HAP-1 (cell line): ENCODE measurements around the gene CST11.

ENCODE experiments used
- DNase-seq, 2 experiments: peaks; one replicate each; pipeline ENCODE4 v3.0.0-alpha.2; 2016 to 2020; ENCODE audit warnings: low spot score in 2 of 2
- H3K27me3 ChIP-seq: fragments of 250-450 bp; sonication (Bioruptor Pico); 2 replicates; pipeline ENCODE4 v1.5.1; 2020; ENCODE audit warnings: low read depth, mild to moderate bottlenecking, moderate library complexity
- H3K36me3 ChIP-seq: fragments of 250-450 bp; sonication (Bioruptor Pico); replicated peaks from 2 replicates; pipeline ENCODE4 v1.5.1; 2020; ENCODE audit warnings: mild to moderate bottlenecking
- H3K4me1 ChIP-seq: fragments of 250-450 bp; sonication (Bioruptor Pico); 2 replicates; pipeline ENCODE4 v1.5.1; 2020; ENCODE audit warnings: mild to moderate bottlenecking
- H3K4me3 ChIP-seq: fragments of 250-450 bp; sonication (Bioruptor Pico); 2 replicates; pipeline ENCODE4 v1.5.1; 2020; ENCODE audit warnings: mild to moderate bottlenecking, moderate library complexity
- H3K9me3 ChIP-seq: fragments of 250-450 bp; sonication (Bioruptor Pico); 2 replicates; pipeline ENCODE4 v1.5.1; 2020; ENCODE audit warnings: mild to moderate bottlenecking, moderate library complexity
- in situ Hi-C: fragments of 300-500 bp; cut with MboI; formaldehyde crosslinking; loops from 3 replicates; pipeline ENCODE4 v1.14.3; 2020; ENCODE audit warnings: low sequenced_read_pairs, inconsistent platforms, mixed read lengths

CST11 gene

GRCh38 chr20:23420943-23421931, 31.4 kb downstream of the CST11 start, which contains the start of gene NAPB:
NAPB (minus strand) TSS chr20:23421488; CDS start chr20:23421402, 86 bp downstream.
- Histone ChIP-seq H3K4me1 (peaks cover 22% of the 10 kb centered on the region), H3K9me3 (no peaks in the 10 kb centered on the region), H3K4me3 (peak within 1 kb of the TSS; percentile 88), H3K36me3 (no peaks in the 10 kb centered on the region), H3K27me3 (no peaks in the 10 kb centered on the region)
- DNase-seq = peak; percentile 92 to 96
- in situ Hi-C loops = no loop called here

GRCh38 chr20:23419995-23420901, 32.4 kb downstream of the CST11 start:
- Histone ChIP-seq H3K9me3 (no peaks in the 10 kb centered on the region), H3K4me3 (peak overlapping the region; percentile 88), H3K27me3 (no peaks in the 10 kb centered on the region), H3K4me1 (peaks cover 26% of the 10 kb centered on the region), H3K36me3 (no peaks in the 10 kb centered on the region)
- peak; percentile 20 to 28 for DNase-seq
- in situ Hi-C loops = no loop called here

DNA sequence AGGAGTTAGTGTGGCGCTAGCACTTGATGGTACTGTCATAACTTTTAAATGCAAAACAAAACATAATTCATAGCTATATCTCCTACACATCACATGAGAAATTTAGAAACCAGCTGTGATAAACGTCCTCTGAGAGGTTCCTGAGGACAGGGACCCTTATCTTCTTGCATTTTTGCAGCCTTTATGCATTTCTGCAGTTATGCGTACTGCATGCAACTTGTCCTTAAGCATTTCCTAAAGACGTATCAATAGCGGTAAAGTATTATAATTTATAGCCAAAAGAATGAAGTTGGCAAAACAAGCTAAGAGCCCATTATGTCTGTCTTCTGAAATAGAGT, 33.0 kb downstream of the CST11 start:
- Histone ChIP-seq H3K27me3 (no peaks in the 10 kb centered on the region), H3K4me1 (peaks cover 26% of the 10 kb centered on the region), H3K9me3 (no peaks in the 10 kb centered on the region), H3K4me3 (peak overlapping the region; percentile 88), H3K36me3 (no peaks in the 10 kb centered on the region)
- DNase-seq = no peak
- in situ Hi-C loops = no loop called here

GRCh38 chr20:23417861-23418260, 34.8 kb downstream of the CST11 start:
- in situ Hi-C loops = no loop called here
- no peaks in the 10 kb centered on the region for H3K27me3 ChIP-seq
- H3K36me3 ChIP-seq = no peaks in the 10 kb centered on the region
- no peaks in the 10 kb centered on the region for H3K9me3 ChIP-seq
- H3K4me1 ChIP-seq = peaks cover 34% of the 10 kb centered on the region
- no peak for DNase-seq
- no peak overlapping the region for H3K4me3 ChIP-seq

- in situ Hi-C loops = no loop called here
- no peak for DNase-seq
- Histone ChIP-seq H3K4me1 (peaks cover 28% of the 10 kb centered on the region), H3K36me3 (no peaks in the 10 kb centered on the region), H3K27me3 (no peaks in the 10 kb centered on the region), H3K9me3 (no peaks in the 10 kb centered on the region), H3K4me3 (no peak overlapping the region)
Measured at GRCh38 chr20:23415959-23416583, 36.6 kb downstream of the CST11 start.

DNA sequence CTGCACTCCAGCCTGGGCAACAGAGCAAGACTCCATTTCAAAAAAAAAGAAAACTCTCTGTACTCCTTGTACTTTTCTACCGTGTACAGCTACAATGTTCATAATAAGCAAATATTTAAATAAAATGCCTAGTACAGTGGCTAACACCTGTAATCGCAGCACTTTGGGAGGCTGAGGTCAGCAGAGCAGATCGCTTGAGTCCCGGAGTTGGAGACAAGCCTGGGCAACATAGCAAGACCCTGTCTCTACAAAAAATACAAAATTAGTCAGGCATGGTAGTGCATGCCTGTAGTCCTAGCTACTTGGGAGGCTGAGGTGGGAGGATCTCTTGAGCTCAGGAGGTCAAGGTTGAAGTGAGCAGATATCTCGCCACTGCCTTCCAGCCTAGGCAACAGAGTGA, 37.1 kb downstream of the CST11 start:
- Histone ChIP-seq H3K4me1 (peaks cover 28% of the 10 kb centered on the region), H3K27me3 (no peaks in the 10 kb centered on the region), H3K9me3 (no peaks in the 10 kb centered on the region), H3K4me3 (no peak overlapping the region), H3K36me3 (no peaks in the 10 kb centered on the region)
- no peak for DNase-seq
- in situ Hi-C loops = no loop called here

- in situ Hi-C loops = no loop called here
- H3K4me1 ChIP-seq = peaks cover 28% of the 10 kb centered on the region
- no peaks in the 10 kb centered on the region for H3K27me3 ChIP-seq
- no peaks in the 10 kb centered on the region for H3K36me3 ChIP-seq
- no peak overlapping the region for H3K4me3 ChIP-seq
- H3K9me3 ChIP-seq = no peaks in the 10 kb centered on the region
- no peak for DNase-seq
Measured at GRCh38 chr20:23414526-23415188, 38.0 kb downstream of the CST11 start.

DNA sequence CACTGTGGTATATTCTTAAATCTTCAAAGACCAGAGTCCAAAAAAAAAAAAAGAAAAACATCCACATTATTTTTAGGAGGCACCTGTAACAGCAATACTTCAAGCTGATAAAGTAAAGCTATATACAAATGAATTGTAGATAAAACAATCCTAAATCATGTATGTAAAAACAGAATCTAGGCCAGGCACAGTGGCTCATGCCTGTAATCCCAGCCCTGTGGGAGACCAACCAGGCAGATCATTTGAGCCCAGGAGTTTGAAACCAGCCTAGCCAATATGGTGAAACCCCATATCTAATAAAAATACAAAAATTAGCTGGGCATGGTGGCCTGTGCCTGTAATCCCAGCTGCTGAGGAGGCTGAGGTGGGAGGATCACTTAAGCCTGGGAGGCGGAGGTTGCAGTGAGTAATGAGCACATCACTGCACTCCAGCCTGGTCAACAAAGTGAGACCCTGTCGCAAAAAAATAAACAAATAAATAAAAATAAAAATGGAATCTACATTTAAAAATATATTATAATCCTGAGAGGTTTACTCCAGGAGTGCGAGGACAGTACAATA, 38.7 kb downstream of the CST11 start:
- Histone ChIP-seq H3K9me3 (no peaks in the 10 kb centered on the region), H3K4me1 (peaks cover 22% of the 10 kb centered on the region), H3K27me3 (no peaks in the 10 kb centered on the region), H3K4me3 (no peak overlapping the region), H3K36me3 (no peaks in the 10 kb centered on the region)
- in situ Hi-C loops = no loop called here
- no peak for DNase-seq

DNA sequence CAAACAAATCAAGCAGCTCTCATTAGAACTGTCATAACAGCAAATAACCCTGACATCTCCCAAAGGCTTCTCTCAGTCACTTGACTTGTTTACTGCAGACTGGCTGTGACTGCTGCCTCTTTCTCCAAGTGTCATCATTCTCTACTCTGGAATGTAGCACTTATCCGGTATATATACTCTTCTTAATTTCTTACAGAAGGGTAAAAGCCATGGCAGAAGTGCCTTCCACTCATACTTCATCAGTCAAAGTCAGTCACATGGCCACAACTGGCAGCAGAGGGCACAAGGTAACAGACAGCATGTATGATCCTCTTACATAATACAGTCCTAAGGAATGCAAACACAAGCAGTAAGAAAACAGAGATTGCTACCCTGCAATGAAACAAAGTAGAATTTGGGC, 40.6 kb downstream of the CST11 start:
- in situ Hi-C loops = no loop called here
- no peak for DNase-seq
- Histone ChIP-seq H3K4me3 (no peak overlapping the region), H3K4me1 (peaks cover 13% of the 10 kb centered on the region), H3K9me3 (no peaks in the 10 kb centered on the region), H3K36me3 (no peaks in the 10 kb centered on the region; the same call in 1 of the 2 replicates), H3K27me3 (no peaks in the 10 kb centered on the region)

- H3K9me3 ChIP-seq = no peaks in the 10 kb centered on the region
- H3K4me1 ChIP-seq = peaks cover 11% of the 10 kb centered on the region
- DNase-seq = no peak
- H3K36me3 ChIP-seq = no peaks in the 10 kb centered on the region; the same call in 1 of the 2 replicates
- no peaks in the 10 kb centered on the region for H3K27me3 ChIP-seq
- no peak overlapping the region for H3K4me3 ChIP-seq
- in situ Hi-C loops = no loop called here
Measured at GRCh38 chr20:23410916-23411695, 41.6 kb downstream of the CST11 start.

- Histone ChIP-seq H3K27me3 (no peaks in the 10 kb centered on the region), H3K9me3 (no peaks in the 10 kb centered on the region), H3K4me3 (no peak overlapping the region), H3K36me3 (no peaks in the 10 kb centered on the region; the same call in 1 of the 2 replicates), H3K4me1 (peaks cover 9% of the 10 kb centered on the region)
- DNase-seq = no peak
- in situ Hi-C loops = no loop called here
Measured at GRCh38 chr20:23409800-23410199, 42.9 kb downstream of the CST11 start.

- in situ Hi-C loops = no loop called here
Measured at GRCh38 chr20:23408957-23409356, 43.7 kb downstream of the CST11 start.

More at GRCh38 chr20:23408957-23409356, 43.7 kb downstream of the CST11 start:
- Histone ChIP-seq H3K27me3 (no peaks in the 10 kb centered on the region), H3K4me1 (peaks cover 2% of the 10 kb centered on the region; the same call in 1 of the 2 replicates), H3K36me3 (no peaks in the 10 kb centered on the region; the same call in 1 of the 2 replicates), H3K9me3 (no peaks in the 10 kb centered on the region), H3K4me3 (no peak overlapping the region)
- no peak for DNase-seq
